B cell (primary cell): Measurements from ENCODE around the gene CMTM6. TPM values are rescaled to one million over a fixed set of nuclear protein-coding genes. Genes with fewer than 3 reads are reported as not detected.

Source experiments
- ATAC-seq: fragments of 200-7000 bp; cut with Tn5 transposase; one replicate; pipeline ENCODE4 v1.10.0; 2021; ENCODE audit warnings: low read depth, mild to moderate bottlenecking, moderate number of reproducible peaks, moderate library complexity
- CTCF ChIA-PET: fragments of 350-600 bp; sonication (Branson Sonifier 250); formaldehyde crosslinking; loops from one replicate; lab custom pipeline; 2021; ENCODE audit warnings: antibody characterized with exemption, inconsistent platforms; lab: Charles Lee
- POLR2A ChIA-PET: fragments of 350-600 bp; sonication (Branson Sonifier 250); formaldehyde crosslinking; loops from one replicate; lab custom pipeline; 2021; ENCODE audit warnings: antibody characterized with exemption; lab: Charles Lee
- DNase-seq: peaks from one replicate; pipeline ENCODE4 v3.0.0; 2013
- H2AFZ ChIP-seq: 2 replicates; pipeline ENCODE4 v1.6.1; 2012; ENCODE audit warnings: mild to moderate bottlenecking, low read depth, low read length; ENCODE audit not compliant: insufficient read depth, poor library complexity, severe bottlenecking
- H3K27ac ChIP-seq, 2 donors: 1 replicate in 1 of 2; 2 replicates in 1 of 2; pipeline ENCODE4 v1.5.1; 2012 to 2013; ENCODE audit warnings: low read length in 2 of 2, mild to moderate bottlenecking in 2 of 2, moderate library complexity in 1 of 2
- H3K27me3 ChIP-seq, 4 experiments: fragments of 200-600 bp in 1 of 4; sonication (generic) in 1 of 4; replicated peaks in 1 of 4; 1 replicate in 2 of 4; 2 replicates in 2 of 4; pipeline versions ENCODE4 v1.6.1 to v1.7.0; 2013 to 2016; ENCODE audit warnings: low read length in 3 of 4, mild to moderate bottlenecking in 2 of 4, mixed read lengths in 1 of 4, moderate library complexity in 1 of 4; ENCODE audit not compliant: insufficient read depth in 4 of 4, control insufficient read depth in 3 of 4; ENCODE audit errors: control extremely low read depth in 1 of 4
- H3K36me3 ChIP-seq, 2 experiments: replicated peaks in 1 of 2; 1 replicate in 1 of 2; 2 replicates in 1 of 2; pipeline versions ENCODE4 v1.6.1 to v1.7.1; 2013; ENCODE audit warnings: low read length in 1 of 2; ENCODE audit not compliant: insufficient read depth in 2 of 2, control insufficient read depth in 1 of 2; ENCODE audit errors: control extremely low read depth in 1 of 2, extremely low read depth in 1 of 2
- H3K4me1 ChIP-seq, 2 donors: fragments of 200-600 bp in 1 of 2; sonication (generic) in 1 of 2; 1 replicate in 1 of 2; 2 replicates in 1 of 2; pipeline versions ENCODE4 v1.5.1 to v1.6.1; 2013 to 2017; ENCODE audit warnings: low read length in 2 of 2; ENCODE audit not compliant: control insufficient read depth in 2 of 2, insufficient read depth in 2 of 2
- H3K4me2 ChIP-seq: replicated peaks from 2 replicates; pipeline ENCODE3; 2012; ENCODE audit warnings: mild to moderate bottlenecking, low read depth, low read length; ENCODE audit not compliant: poor library complexity, severe bottlenecking
- H3K4me3 ChIP-seq, 5 experiments: fragments of 200-600 bp in 1 of 5; sonication (generic) in 1 of 5; 1 replicate in 3 of 5; 2 replicates in 2 of 5; pipeline versions ENCODE4 v1.5.1 to v1.7.0; 2011 to 2016; ENCODE audit warnings: low read length in 4 of 5, mild to moderate bottlenecking in 4 of 5, low read depth in 2 of 5, control low read depth in 1 of 5, moderate library complexity in 1 of 5; ENCODE audit not compliant: insufficient read depth in 1 of 5; ENCODE audit errors: control extremely low read depth in 1 of 5, extremely low read depth in 1 of 5
- H3K79me2 ChIP-seq: fragments of 200-600 bp; sonication (generic); one replicate; pipeline ENCODE4 v1.6.0; 2016; ENCODE audit warnings: low read length; ENCODE audit not compliant: control insufficient read depth, insufficient read depth
- H3K9ac ChIP-seq: fragments of 200-600 bp; sonication (generic); 2 replicates; pipeline ENCODE4 v1.6.1; 2017; ENCODE audit warnings: mild to moderate bottlenecking, low read length, moderate library complexity
- H3K9me3 ChIP-seq, 3 donors: one replicate each; pipeline versions ENCODE4 v1.6.1 to v1.7.1; 2013; ENCODE audit warnings: low read length in 2 of 3; ENCODE audit not compliant: control insufficient read depth in 2 of 3, insufficient read depth in 1 of 3; ENCODE audit errors: control extremely low read depth in 1 of 3
- H4K20me1 ChIP-seq: 2 replicates; pipeline ENCODE4 v1.6.0; 2012; ENCODE audit warnings: mild to moderate bottlenecking, low read length; ENCODE audit not compliant: insufficient read depth, control insufficient read depth, poor library complexity, severe bottlenecking
- H3K27ac Mint-ChIP-seq: one replicate; pipeline ENCODE4 v1.8.0; 2021; ENCODE audit warnings: mixed read lengths
- H3K27me3 Mint-ChIP-seq: one replicate; pipeline ENCODE4 v1.8.0; 2021; ENCODE audit warnings: mixed read lengths
- H3K4me1 Mint-ChIP-seq: one replicate; pipeline ENCODE4 v1.8.0; 2021; ENCODE audit warnings: mixed read lengths
- H3K4me3 Mint-ChIP-seq: one replicate; pipeline ENCODE4 v1.8.0; 2021; ENCODE audit warnings: mixed read lengths
- H3K9me3 Mint-ChIP-seq: one replicate; pipeline ENCODE4 v1.8.0; 2022; ENCODE audit warnings: mixed read lengths; ENCODE audit not compliant: insufficient read depth
- CTCF ChIP-seq: fragments of 200-600 bp; IDR thresholded peaks from one replicate; pipeline ENCODE4 v1.8.0; 2022; ENCODE audit warnings: antibody characterized with exemption, mild to moderate bottlenecking
- EZH2 ChIP-seq: IDR thresholded peaks from 2 replicates; pipeline ENCODE4 v1.6.1; 2012; ENCODE audit warnings: borderline replicate concordance, low read depth, mild to moderate bottlenecking, moderate library complexity, low read length; ENCODE audit not compliant: insufficient read depth, poor library complexity, severe bottlenecking
- WGBS: methylation state at CpG from one replicate; pipeline ENCODE4 v1.1.5; 2013; ENCODE audit warnings: missing lambda C conversion rate; ENCODE audit not compliant: insufficient coverage; 5-methylcytosine and 5-hydroxymethylcytosine counted together
- intact Hi-C: fragments of 100-400 bp; cut with micrococcal nuclease; formaldehyde crosslinking; loops from one replicate; pipeline ENCODE4 v1.10.0; 2022
- polyA plus RNA-seq: library from polyadenylated mRNA; depleted of rRNA; stranded (reverse); fragments of >200 nt; gene quantifications from 2 replicates; pipeline ENCODE4 v1.2.3, GENCODE V29; 2012
- total RNA-seq, 2 donors: library from RNA; stranded (reverse); fragments of 120-200 nt in 1 of 2; gene quantifications; 1 replicate in 1 of 2; 2 replicates in 1 of 2; pipeline versions ENCODE4 v1.2.3 to v1.2.4, GENCODE V29; 2013 to 2022

CMTM6 gene
- total and polyA plus RNA-seq, 2 donors (not counting 1 experiment from before 2014, with no cell fraction given): 19.2 to 66.3 TPM

- TF ChIP-seq EZH2 (no peak), CTCF (no peak)
- H3K4me3 ChIP-seq: peak overlapping the region in 3 of 5 experiments; percentile 13 to 27 (median 13)
- no peaks in the 10 kb centered on the region for H3K27me3 ChIP-seq
- H2AFZ ChIP-seq: peak overlapping the region; percentile 56
- no peaks in the 10 kb centered on the region for H3K27me3 Mint-ChIP-seq
- peaks cover 59 to 72% of the 10 kb centered on the region in 2 donors for H3K4me1 ChIP-seq
- H3K4me3 Mint-ChIP-seq: peak overlapping the region; percentile 77
- peak overlapping the region; percentile 85 to 94 for H3K27ac ChIP-seq
- ChIA-PET CTCF (interaction anchor here (0.6 to 5.6 kb wide), 7 partner anchors 10 to 87 kb away, joined by 3 to 67 read pairs (median 5); no protein-coding TSS in a partner anchor), POLR2A (interaction anchor here (0.6 to 1.6 kb wide), 5 partner anchors 10 to 597 kb away, joined by 3 to 7 read pairs (median 4); no protein-coding TSS in a partner anchor)
- peaks cover 55% of the 10 kb centered on the region for H3K79me2 ChIP-seq
- intact Hi-C loops: loop anchor here (5.0 kb wide), 1 partner anchor 36 kb away; no protein-coding TSS in a partner anchor
- peak overlapping the region; percentile 71 for H3K4me2 ChIP-seq
- ATAC-seq: peak; percentile 59
- WGBS: 0% methylated on average over 5 of the region's 9 CpGs
- H3K9ac ChIP-seq: peak overlapping the region; percentile 49
- peak; percentile 89 for DNase-seq
- H3K9me3 Mint-ChIP-seq: no peaks in the 10 kb centered on the region
- H3K9me3 ChIP-seq: no peaks in the 10 kb centered on the region
- H4K20me1 ChIP-seq: no peaks in the 10 kb centered on the region
- peaks cover 0 to 19% of the 10 kb centered on the region in 2 experiments for H3K36me3 ChIP-seq
- peak overlapping the region; percentile 93 for H3K27ac Mint-ChIP-seq
- H3K4me1 Mint-ChIP-seq: peaks cover 58% of the 10 kb centered on the region
Observed at GRCh38 chr3:32457971-32458471, 44.6 kb downstream of the CMTM6 start.

GRCh38 chr3:32456429-32457130 lies 46.1 kb downstream of the CMTM6 start:
- intact Hi-C loops: loop anchor here (5.0 kb wide), 1 partner anchor 34 kb away; no protein-coding TSS in a partner anchor

More at GRCh38 chr3:32456429-32457130, 46.1 kb downstream of the CMTM6 start:
- no peak overlapping the region for H2AFZ ChIP-seq
- H3K9me3 ChIP-seq: no peaks in the 10 kb centered on the region
- H4K20me1 ChIP-seq: no peaks in the 10 kb centered on the region
- Mint-ChIP-seq H3K9me3 (no peaks in the 10 kb centered on the region), H3K27me3 (no peaks in the 10 kb centered on the region), H3K27ac (peak overlapping the region; percentile 86), H3K4me3 (no peak overlapping the region), H3K4me1 (peaks cover 58% of the 10 kb centered on the region)
- DNase-seq (no peak), ATAC-seq (no peak)
- POLR2A ChIA-PET: interaction anchor here (0.9 to 1.6 kb wide), 5 partner anchors 11 to 23 kb away, joined by 3 to 4 read pairs (median 3); no protein-coding TSS in a partner anchor
- H3K27me3 ChIP-seq: no peaks in the 10 kb centered on the region
- H3K4me1 ChIP-seq: peaks cover 59 to 65% of the 10 kb centered on the region in 2 donors
- H3K36me3 ChIP-seq: peaks cover 0 to 29% of the 10 kb centered on the region in 2 experiments
- H3K79me2 ChIP-seq: peaks cover 61% of the 10 kb centered on the region
- H3K4me2 ChIP-seq: peak overlapping the region; percentile 62
- CTCF ChIA-PET: interaction anchor here (1.2 to 5.6 kb wide), 5 partner anchors 12 to 81 kb away, joined by 4 to 67 read pairs (median 33); no protein-coding TSS in a partner anchor
- 83% methylated on average over 11 of the region's 11 CpGs for WGBS
- TF ChIP-seq EZH2: no peak
- TF ChIP-seq CTCF: no peak
- no peak overlapping the region for H3K4me3 ChIP-seq
- peak overlapping the region; percentile 64 to 94 for H3K27ac ChIP-seq
- peak overlapping the region; percentile 6 for H3K9ac ChIP-seq
